Mesenchymal stem cell (in vitro differentiated cells and primary cell): ENCODE measurements around the gene SIK1.
"Not testable (repeated sequence)": the region's sequence is repeated elsewhere in the genome, so short reads cannot be mapped to it uniquely, and the experiment has no call there.

Source experiments
- DNase-seq: peaks from one replicate; pipeline ENCODE4 v3.0.0-alpha.2; 2013
- H2AFZ ChIP-seq: one replicate; pipeline ENCODE4 v1.6.1; 2013; ENCODE audit warnings: low read depth, mild to moderate bottlenecking, control low read depth, inconsistent platforms, low read length, moderate library complexity
- H2AK5ac ChIP-seq: 2 replicates; pipeline ENCODE4 v1.6.1; 2013; ENCODE audit warnings: low read length, moderate library complexity, mild to moderate bottlenecking, inconsistent platforms; ENCODE audit not compliant: severe bottlenecking
- H2BK120ac ChIP-seq: one replicate; pipeline ENCODE4 v1.6.1; 2013; ENCODE audit warnings: low read depth, mild to moderate bottlenecking, inconsistent platforms, low read length, moderate library complexity
- H2BK12ac ChIP-seq, 2 experiments: one replicate each; pipeline ENCODE4 v1.6.1; 2013; ENCODE audit warnings: inconsistent platforms in 2 of 2, low read length in 2 of 2, mild to moderate bottlenecking in 2 of 2, moderate library complexity in 2 of 2, control low read depth in 1 of 2
- H2BK15ac ChIP-seq: one replicate; pipeline ENCODE4 v1.6.1; 2013; ENCODE audit warnings: mild to moderate bottlenecking, low read depth, inconsistent platforms; ENCODE audit not compliant: poor library complexity, severe bottlenecking
- H2BK5ac ChIP-seq: 2 replicates; pipeline ENCODE4 v1.6.1; 2013; ENCODE audit warnings: low read depth, mild to moderate bottlenecking, low read length, control low read depth, inconsistent platforms; ENCODE audit not compliant: poor library complexity, severe bottlenecking
- H3K14ac ChIP-seq, 2 experiments: one replicate each; pipeline ENCODE4 v1.6.1; 2013; ENCODE audit warnings: inconsistent platforms in 2 of 2, low read length in 2 of 2, control low read depth in 1 of 2, mild to moderate bottlenecking in 1 of 2, moderate library complexity in 1 of 2
- H3K18ac ChIP-seq, 2 experiments: one replicate each; pipeline ENCODE4 v1.6.1; 2013; ENCODE audit warnings: inconsistent platforms in 2 of 2, low read length in 2 of 2, control low read depth in 1 of 2, low read depth in 1 of 2, mild to moderate bottlenecking in 1 of 2
- H3K23ac ChIP-seq, 2 experiments: one replicate each; pipeline ENCODE4 v1.6.1; 2013; ENCODE audit warnings: inconsistent platforms in 2 of 2, low read length in 2 of 2, mild to moderate bottlenecking in 2 of 2, moderate library complexity in 2 of 2, control low read depth in 1 of 2
- H3K27ac ChIP-seq: 2 replicates; pipeline ENCODE4 v1.5.1; 2013; ENCODE audit warnings: mild to moderate bottlenecking, moderate library complexity, low read length, control low read depth, inconsistent platforms; ENCODE audit not compliant: poor library complexity, severe bottlenecking
- H3K27me3 ChIP-seq, 2 experiments: 2 replicates each; pipeline versions ENCODE4 v1.6.1 to v1.7.0; 2013; ENCODE audit warnings: low read length in 2 of 2, mild to moderate bottlenecking in 2 of 2, moderate library complexity in 2 of 2, control low read depth in 1 of 2, inconsistent platforms in 1 of 2; ENCODE audit not compliant: control insufficient read depth in 1 of 2, insufficient read depth in 1 of 2
- H3K36me3 ChIP-seq, 2 experiments: 2 replicates each; pipeline versions ENCODE4 v1.6.1 to v1.7.0; 2013; ENCODE audit warnings: low read length in 2 of 2, control low read depth in 1 of 2, inconsistent platforms in 1 of 2, low read depth in 1 of 2, mild to moderate bottlenecking in 1 of 2; ENCODE audit not compliant: insufficient read depth in 2 of 2, control insufficient read depth in 1 of 2
- H3K4ac ChIP-seq, 2 experiments: one replicate each; pipeline ENCODE4 v1.6.1; 2013; ENCODE audit warnings: inconsistent platforms in 2 of 2, low read length in 2 of 2, mild to moderate bottlenecking in 2 of 2, moderate library complexity in 2 of 2, control low read depth in 1 of 2, low read depth in 1 of 2
- H3K4me1 ChIP-seq: 2 replicates; pipeline ENCODE4 v1.6.1; 2013; ENCODE audit warnings: low read depth, low read length, control low read depth; ENCODE audit not compliant: control insufficient read depth, insufficient read depth
- H3K4me2 ChIP-seq: 2 replicates; pipeline ENCODE4 v1.6.1; 2013; ENCODE audit warnings: low read length, mild to moderate bottlenecking, inconsistent platforms; ENCODE audit not compliant: poor library complexity, severe bottlenecking
- H3K4me3 ChIP-seq, 2 experiments: 2 replicates each; pipeline versions ENCODE4 v1.5.1 to v1.7.0; 2013; ENCODE audit warnings: low read length in 2 of 2, mild to moderate bottlenecking in 2 of 2, control low read depth in 1 of 2, low read depth in 1 of 2; ENCODE audit not compliant: insufficient read depth in 1 of 2
- H3K79me1 ChIP-seq: replicated peaks from 2 replicates; pipeline ENCODE4 v1.6.1; 2013; ENCODE audit warnings: mild to moderate bottlenecking, control low read depth, low read length, inconsistent platforms; ENCODE audit not compliant: poor library complexity, severe bottlenecking
- H3K9ac ChIP-seq: 2 replicates; pipeline ENCODE4 v1.7.0; 2013; ENCODE audit warnings: mild to moderate bottlenecking, low read length, moderate library complexity
- H3K9me3 ChIP-seq: 2 replicates; pipeline ENCODE4 v1.7.0; 2013; ENCODE audit warnings: mild to moderate bottlenecking, low read length; ENCODE audit not compliant: control insufficient read depth
- H4K8ac ChIP-seq: one replicate; pipeline ENCODE4 v1.6.1; 2013; ENCODE audit warnings: inconsistent platforms, mild to moderate bottlenecking, low read length, moderate library complexity
- H4K91ac ChIP-seq: one replicate; pipeline ENCODE4 v1.6.1; 2013; ENCODE audit warnings: mild to moderate bottlenecking, low read length, inconsistent platforms
- WGBS: methylation state at CpG from one replicate; pipeline ENCODE4 v1.1.7; 2013; ENCODE audit warnings: mixed read lengths; 5-methylcytosine and 5-hydroxymethylcytosine counted together

Gene SIK1

DNA sequence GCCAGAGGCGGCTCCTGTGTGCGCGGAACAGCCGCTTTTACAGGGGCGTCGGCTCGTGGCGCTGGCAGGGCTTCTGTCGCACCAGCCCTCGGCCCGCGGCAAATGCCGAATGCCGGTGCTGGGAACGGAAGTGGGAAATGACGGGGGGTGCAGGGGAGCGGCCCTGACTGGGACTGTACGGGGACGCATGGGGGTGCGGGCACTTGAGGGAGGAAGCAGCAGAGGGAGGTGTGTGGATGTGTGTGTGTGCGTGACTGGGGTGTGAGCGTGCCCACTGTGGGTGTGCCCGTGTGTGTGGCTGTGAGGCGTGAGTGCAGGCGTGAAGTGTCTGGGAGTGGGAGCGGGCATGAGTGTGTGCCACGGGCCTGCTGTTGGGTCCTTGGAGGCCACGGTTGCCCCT lies 17.6 kb upstream of the SIK1 start:
- not testable (repeated sequence) for H3K4me1 ChIP-seq, H3K27ac ChIP-seq, H2BK5ac ChIP-seq, H2AK5ac ChIP-seq, H3K4ac ChIP-seq, H3K36me3 ChIP-seq, H3K4me3 ChIP-seq, H3K14ac ChIP-seq, H3K23ac ChIP-seq, H2AFZ ChIP-seq, H3K27me3 ChIP-seq, H3K18ac ChIP-seq, H4K91ac ChIP-seq, DNase-seq, H3K79me1 ChIP-seq, H3K9me3 ChIP-seq, H2BK15ac ChIP-seq, H3K4me2 ChIP-seq, H2BK12ac ChIP-seq, H3K9ac ChIP-seq, H4K8ac ChIP-seq, H2BK120ac ChIP-seq
- no CpG with 5 or more reads among the region's 28 CpGs for whole genome bisulfite sequencing

DNA sequence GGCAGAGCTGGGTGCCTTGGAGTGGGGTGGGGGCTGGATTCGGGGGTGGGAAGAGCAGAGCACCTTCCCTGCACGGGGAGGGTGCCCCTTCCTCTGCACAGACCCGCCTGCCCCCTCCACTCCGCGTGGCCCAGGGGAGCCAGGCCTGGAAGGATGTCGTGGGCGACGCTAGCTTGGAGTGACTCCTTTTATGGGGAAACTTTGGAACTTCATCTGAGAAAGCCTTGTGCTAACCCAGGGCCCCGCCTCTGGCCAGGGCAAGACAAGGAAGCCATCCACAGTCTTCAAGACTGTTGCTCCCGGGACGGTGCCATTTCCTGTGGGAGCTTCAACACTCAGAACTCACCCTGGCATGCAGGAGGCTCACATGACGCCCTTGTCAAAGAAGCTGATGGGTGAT lies 15.6 kb upstream of the SIK1 start:
- not testable (repeated sequence) for H3K14ac ChIP-seq, H4K8ac ChIP-seq, H2BK15ac ChIP-seq, DNase-seq, H3K4me3 ChIP-seq, H2BK12ac ChIP-seq, H3K79me1 ChIP-seq, H3K4ac ChIP-seq, H3K36me3 ChIP-seq, H2BK5ac ChIP-seq, H4K91ac ChIP-seq, H2AK5ac ChIP-seq, H3K9me3 ChIP-seq, H3K18ac ChIP-seq, H2BK120ac ChIP-seq, H3K23ac ChIP-seq, H3K4me1 ChIP-seq, H2AFZ ChIP-seq, H3K27me3 ChIP-seq, H3K27ac ChIP-seq, H3K4me2 ChIP-seq, H3K9ac ChIP-seq
- WGBS, result no CpG with 5 or more reads among the region's 12 CpGs

DNA sequence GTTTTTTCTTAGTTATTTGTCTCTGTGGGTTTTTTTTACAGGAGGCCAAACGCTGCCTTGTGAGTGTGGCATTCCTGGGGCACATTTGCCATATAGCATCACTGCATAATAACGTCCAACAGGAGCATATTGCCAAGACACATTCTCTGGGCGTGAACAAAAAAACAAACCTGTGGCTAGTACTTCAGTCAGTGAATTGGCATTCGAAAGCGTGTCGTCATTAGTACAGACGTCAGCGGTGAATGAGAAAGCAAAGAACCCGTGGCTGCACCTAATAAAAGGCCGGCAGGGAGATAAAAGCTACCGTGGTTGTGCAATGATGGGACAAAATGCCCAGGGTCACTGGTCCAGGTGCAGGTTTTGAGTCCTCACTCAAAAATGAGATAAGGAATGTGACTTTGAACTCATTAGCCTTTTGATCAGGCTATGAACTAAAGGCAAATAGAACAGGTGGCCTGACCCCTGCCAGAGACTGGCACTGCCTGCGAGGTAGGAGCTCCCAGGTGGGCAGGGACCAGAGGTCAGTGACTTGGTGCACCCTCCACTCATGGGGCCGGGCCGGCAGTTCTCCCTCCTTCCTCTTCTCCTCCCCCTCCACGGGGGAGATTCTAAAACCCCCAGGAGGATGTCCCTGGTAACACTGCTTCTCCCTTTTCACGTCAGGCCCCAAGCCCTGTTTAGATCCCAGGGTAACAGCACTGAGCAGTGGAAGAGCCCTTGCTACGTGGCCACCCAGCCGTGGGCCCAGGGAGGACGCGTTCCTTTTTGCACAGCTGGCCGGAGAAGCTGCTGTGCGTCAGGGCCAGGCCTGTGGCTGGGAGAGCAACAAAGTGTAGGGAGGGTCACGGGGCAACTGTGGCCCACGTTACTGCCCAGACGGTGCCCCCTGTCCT lies 14.2 kb upstream of the SIK1 start:
- not testable (repeated sequence) for H4K8ac ChIP-seq
- no CpG with 5 or more reads among the region's 25 CpGs for WGBS

DNA sequence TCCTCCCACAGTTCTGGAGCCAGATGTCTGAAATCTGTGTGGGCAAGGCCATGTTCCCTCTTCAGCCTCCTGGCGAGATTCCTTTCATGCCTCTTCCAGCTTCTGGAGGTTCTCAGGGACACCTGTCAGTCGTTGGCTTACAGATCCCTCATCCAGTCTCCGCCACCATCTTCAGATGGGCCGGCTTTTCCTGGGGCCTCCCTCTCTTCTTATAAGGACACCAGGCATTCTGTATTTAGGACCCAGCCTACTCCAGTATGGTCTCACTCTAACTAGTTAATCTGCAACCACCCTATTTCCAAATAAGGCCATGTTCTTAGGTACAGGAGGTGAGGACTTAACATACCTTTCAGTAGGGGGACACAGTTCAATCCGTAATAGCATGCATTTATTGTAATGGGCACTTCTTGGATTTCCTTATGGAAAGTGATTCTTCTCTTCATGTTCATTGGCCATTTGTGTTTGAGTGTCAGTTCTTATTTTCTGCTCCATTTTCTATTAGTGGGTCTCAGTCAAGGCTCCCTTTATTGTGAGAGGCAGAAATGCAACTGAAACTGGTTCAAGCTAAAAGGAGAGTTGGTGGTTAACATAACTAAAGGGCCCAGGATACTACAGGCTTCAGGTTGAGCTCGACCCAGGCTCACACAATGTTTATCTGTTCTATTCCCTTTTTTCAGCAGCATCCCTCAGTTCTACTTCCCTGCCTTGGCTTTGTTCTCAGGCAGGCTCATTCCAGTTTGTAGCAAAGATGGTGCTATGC lies 12.6 kb upstream of the SIK1 start:
- not testable (repeated sequence) for H3K4ac ChIP-seq, H4K91ac ChIP-seq, H3K4me1 ChIP-seq, H3K4me3 ChIP-seq, H3K9ac ChIP-seq, H3K23ac ChIP-seq, H3K27me3 ChIP-seq, H2AK5ac ChIP-seq, H2BK5ac ChIP-seq, H2BK120ac ChIP-seq, H2BK15ac ChIP-seq, H4K8ac ChIP-seq, H3K14ac ChIP-seq, H3K4me2 ChIP-seq, H3K27ac ChIP-seq, DNase-seq, H3K18ac ChIP-seq, H3K9me3 ChIP-seq, H3K79me1 ChIP-seq, H2BK12ac ChIP-seq, H3K36me3 ChIP-seq, H2AFZ ChIP-seq
- WGBS, result no CpG with 5 or more reads among the region's 6 CpGs

More for the DNA sequence above, 14.2 kb upstream of the SIK1 start:
- not testable (repeated sequence) for H2AFZ ChIP-seq, H2BK15ac ChIP-seq, H3K27ac ChIP-seq, H3K4me1 ChIP-seq, H3K9me3 ChIP-seq, H3K18ac ChIP-seq, DNase-seq, H3K4ac ChIP-seq, H3K9ac ChIP-seq, H2BK12ac ChIP-seq, H3K14ac ChIP-seq, H3K23ac ChIP-seq, H2BK5ac ChIP-seq, H2BK120ac ChIP-seq, H2AK5ac ChIP-seq, H3K4me3 ChIP-seq, H3K27me3 ChIP-seq, H4K91ac ChIP-seq, H3K36me3 ChIP-seq, H3K79me1 ChIP-seq, H3K4me2 ChIP-seq
